C4-2B (cell line): ENCODE data around the gene TMEM178B.
"Not testable (repeated sequence)": the region's sequence is repeated elsewhere in the genome, so short reads cannot be mapped to it uniquely, and the experiment has no call there.

Experiments
- H3K27ac ChIP-seq: fragments of 450-650 bp; 2 replicates; pipeline ENCODE4 v1.5.1; 2017
- ZFX ChIP-seq: fragments of 450-650 bp; IDR thresholded peaks from 2 replicates; pipeline ENCODE4 v1.6.1; 2017
- TF ChIP-seq, protein P1 (sequence below): fragments of 450-650 bp; conservative IDR thresholded peaks from 2 replicates; pipeline ENCODE4 v1.5.1; 2017; ENCODE audit warnings: mild to moderate bottlenecking

TMEM178B gene

DNA sequence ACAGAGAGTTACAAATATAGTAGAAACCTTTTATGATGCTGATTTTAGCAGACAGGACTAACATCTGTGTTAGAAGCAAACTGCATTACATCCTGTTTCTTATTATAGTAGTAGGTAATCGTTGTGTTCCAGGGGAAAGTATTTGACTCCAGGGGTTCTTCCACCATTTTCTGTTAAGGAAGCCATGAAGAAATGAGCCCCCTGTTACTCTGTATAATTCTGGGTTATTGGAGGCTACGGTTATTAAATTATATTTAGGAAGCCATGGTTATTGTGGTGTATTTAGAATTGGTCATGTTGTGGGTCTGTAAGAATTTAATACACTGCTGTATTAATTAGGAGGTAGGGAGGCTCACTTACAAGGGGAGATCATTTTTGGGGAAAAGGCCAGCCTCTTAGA is 301.6 kb downstream of the TMEM178B start:
- H3K27ac ChIP-seq, result no peak overlapping the region
- TF ChIP-seq, protein P1, sequence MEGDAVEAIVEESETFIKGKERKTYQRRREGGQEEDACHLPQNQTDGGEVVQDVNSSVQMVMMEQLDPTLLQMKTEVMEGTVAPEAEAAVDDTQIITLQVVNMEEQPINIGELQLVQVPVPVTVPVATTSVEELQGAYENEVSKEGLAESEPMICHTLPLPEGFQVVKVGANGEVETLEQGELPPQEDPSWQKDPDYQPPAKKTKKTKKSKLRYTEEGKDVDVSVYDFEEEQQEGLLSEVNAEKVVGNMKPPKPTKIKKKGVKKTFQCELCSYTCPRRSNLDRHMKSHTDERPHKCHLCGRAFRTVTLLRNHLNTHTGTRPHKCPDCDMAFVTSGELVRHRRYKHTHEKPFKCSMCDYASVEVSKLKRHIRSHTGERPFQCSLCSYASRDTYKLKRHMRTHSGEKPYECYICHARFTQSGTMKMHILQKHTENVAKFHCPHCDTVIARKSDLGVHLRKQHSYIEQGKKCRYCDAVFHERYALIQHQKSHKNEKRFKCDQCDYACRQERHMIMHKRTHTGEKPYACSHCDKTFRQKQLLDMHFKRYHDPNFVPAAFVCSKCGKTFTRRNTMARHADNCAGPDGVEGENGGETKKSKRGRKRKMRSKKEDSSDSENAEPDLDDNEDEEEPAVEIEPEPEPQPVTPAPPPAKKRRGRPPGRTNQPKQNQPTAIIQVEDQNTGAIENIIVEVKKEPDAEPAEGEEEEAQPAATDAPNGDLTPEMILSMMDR, result no peak
- TF ChIP-seq ZFX, result no peak

DNA sequence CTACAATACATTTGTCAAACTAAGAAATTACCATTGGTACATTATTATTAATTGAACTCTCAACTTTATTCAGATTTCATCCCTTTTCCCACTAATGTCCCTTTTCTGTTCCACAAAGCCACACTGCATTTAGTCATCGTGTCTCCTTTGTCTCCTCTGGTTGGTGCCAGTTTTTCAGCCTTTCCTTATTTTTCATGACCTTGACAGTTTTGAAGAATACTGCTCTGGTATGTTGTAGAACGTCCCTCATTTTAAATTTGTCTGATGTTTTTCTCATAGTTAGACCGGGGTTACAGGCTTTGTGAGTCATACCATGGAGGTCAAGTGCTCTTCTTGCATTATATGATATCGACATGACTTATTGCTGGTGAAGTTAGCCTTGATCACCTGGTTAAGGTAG is 304.0 kb downstream of the TMEM178B start:
- no peak overlapping the region for H3K27ac ChIP-seq

DNA sequence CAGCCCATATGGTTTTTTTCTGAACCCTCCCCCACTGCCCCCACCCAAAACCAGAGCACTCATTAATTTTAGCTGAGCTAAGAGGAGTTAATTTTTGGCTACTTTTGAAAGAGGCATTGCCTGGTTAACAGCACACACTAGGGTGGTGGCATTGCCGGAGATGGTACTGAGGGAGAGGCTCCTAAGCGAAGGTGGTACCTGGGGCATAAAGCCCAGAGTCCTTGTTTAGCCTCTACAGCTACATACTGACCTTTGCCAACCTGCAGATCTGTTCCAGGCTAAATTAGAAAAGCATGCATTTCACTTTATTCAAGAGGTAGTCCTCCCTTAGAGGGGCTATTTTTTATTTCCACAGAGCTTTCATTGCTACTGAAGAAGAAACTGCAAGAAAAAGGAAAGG is 304.5 kb downstream of the TMEM178B start:
- no peak for TF ChIP-seq ZFX
- TF ChIP-seq, protein P1, result no peak
- H3K27ac ChIP-seq, result no peak overlapping the region

More for the DNA sequence above, 304.0 kb downstream of the TMEM178B start:
- TF ChIP-seq ZFX, result no peak
- TF ChIP-seq, protein P1, result no peak

DNA sequence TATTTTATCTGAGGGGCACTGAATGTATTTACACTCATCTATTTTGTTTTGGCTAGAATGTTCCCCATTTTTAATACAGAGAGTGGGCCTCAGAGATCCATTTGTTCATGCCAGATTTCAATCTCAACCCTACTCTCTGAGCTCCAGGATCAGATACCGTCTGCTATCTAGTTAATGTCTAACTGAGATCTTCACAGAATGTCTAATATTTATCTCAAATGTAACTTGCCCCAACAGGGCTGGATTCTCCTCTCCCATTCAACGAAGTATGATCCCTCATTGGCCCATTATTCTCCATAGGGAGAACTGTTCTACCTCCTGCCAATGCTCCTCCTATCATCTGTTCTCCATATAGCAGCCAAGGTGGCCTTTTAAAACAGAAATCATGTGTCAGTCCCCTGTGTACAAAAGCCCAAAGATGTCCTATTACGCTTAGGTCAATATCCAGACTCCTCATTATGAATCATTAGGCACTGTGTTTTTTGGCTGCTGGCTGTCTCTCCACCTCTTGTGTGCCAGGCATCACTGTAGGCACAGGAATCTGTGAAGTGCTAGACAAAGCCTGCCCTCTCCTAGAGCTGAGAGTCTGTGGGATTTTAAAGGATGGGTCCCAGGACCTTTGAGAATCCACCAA is 308.0 kb downstream of the TMEM178B start:
- H3K27ac ChIP-seq, result no peak overlapping the region
- no peak for TF ChIP-seq ZFX
- TF ChIP-seq, protein P1, result no peak

DNA sequence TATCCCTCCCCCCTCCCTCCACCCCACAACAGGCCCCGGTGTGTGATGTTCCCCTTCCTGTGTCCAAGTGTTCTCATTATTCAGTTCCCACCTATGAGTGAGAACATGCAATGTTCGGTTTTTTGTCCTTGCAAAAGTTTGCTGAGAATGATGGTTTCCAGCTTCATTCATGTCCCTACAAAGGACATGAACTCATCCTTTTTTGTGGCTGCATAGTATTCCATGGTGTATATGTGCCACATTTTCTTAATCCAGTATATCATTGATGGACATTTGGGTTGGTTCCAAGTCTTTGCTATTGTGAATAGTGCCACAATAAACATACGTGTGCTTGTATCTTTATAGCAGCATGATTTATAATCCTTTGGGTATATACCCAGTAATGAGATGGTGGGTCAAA is 309.5 kb downstream of the TMEM178B start:
- not testable (repeated sequence) for H3K27ac ChIP-seq

DNA sequence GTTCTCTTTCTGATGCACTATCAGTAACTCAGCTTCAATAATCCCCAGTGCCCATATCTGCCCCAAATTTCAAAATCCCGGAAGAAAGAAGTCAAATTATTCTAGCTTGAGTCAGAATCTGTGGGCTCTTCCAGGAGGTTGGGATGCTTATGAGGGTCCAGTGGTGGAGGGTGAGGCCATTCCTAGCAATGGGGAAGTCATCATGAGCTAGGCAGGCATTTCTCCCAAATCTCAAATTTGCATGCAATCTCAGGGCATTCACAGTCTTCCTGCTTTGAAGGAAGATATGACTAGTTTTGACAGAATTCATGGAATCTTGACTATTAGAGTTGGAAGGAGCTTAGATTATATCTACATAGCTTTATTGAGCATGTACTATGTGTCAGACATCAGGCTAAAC is 313.0 kb downstream of the TMEM178B start:
- H3K27ac ChIP-seq, result no peak overlapping the region
- TF ChIP-seq, protein P1, result no peak
- no peak for TF ChIP-seq ZFX

DNA sequence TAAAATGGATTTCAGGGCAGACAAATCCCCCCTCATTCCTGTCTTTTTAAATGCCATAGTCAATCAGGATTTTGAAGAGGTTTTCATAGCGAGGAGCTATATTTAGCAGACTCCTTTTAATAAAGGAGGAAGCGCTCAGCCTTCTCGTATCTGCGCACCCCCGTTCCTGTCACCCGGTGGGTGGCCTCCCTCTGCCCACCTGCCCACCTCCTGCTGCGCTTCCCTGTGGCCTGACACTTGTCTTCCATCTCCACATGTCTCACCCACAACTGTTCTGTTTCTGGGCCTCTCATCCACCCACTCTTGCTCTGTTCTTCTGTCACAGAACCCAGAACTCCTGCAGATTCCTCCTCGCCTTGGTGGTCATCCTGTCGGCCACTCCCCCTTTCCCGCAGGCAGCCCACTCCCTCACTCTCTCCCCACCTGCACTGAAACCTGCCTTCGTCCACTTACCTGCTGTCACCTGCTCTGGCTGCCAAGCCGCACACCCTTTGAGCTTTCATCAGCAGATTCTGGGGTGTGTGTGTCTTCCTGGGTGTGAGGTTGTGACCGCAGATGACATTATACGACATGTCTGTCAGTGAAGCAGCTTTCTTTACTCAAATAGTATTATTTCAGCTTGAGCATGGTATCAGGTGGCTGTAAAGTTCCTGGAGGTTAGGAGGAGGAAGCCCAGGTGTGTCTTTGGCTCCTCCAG is 313.8 kb downstream of the TMEM178B start:
- no peak overlapping the region for H3K27ac ChIP-seq
- TF ChIP-seq ZFX, result no peak
- TF ChIP-seq, protein P1, result no peak
